GM12878 (cell line): Measurements from ENCODE around the gene PTX4. TPM values are rescaled to one million over a fixed set of nuclear protein-coding genes. Genes with fewer than 3 reads are reported as not detected.
A peak's percentile ranks its signal among the peaks of the same experiment; 100 is the strongest.

Experiments
- ATAC-seq: fragments of 200-7000 bp; cut with Tn5 transposase; 3 replicates; pipeline ENCODE4 v1.9.1; 2020; ENCODE audit warnings: mild to moderate bottlenecking, moderate library complexity
- BruUV-seq: library from RNA; stranded (reverse); fragments of 400-500 nt; replicated peaks from 2 replicates; lab custom pipeline; 2021; lab: Mats Ljungman, UMichigan
- CTCF ChIA-PET: fragments of 300-600 bp; sonication (Branson Sonifier 250); formaldehyde crosslinking; extraction: SDS; loops from one replicate; lab custom pipeline; 2021; ENCODE audit warnings: inconsistent platforms; lab: Yijun Ruan, JAX
- POLR2A ChIA-PET: fragments of 350-600 bp; formaldehyde crosslinking; extraction: SDS; loops from one replicate; lab custom pipeline; 2021; ENCODE audit warnings: inconsistent platforms; lab: Charles Lee
- RAD21 ChIA-PET: fragments of 300-600 bp; sonication (Branson Sonifier 250); formaldehyde crosslinking; loops from one replicate; lab custom pipeline; 2023; ENCODE audit warnings: antibody characterized with exemption; ENCODE audit not compliant: unreplicated experiment; lab: Charles Lee
- SMC1A ChIA-PET: fragments of 300-600 bp; sonication (Branson Sonifier 250); formaldehyde crosslinking; loops from one replicate; lab custom pipeline; 2023; ENCODE audit not compliant: unreplicated experiment, uncharacterized antibody; lab: Charles Lee
- DNase-seq: peaks from one replicate; pipeline ENCODE4 v3.0.0-alpha.2; 2011; ENCODE audit warnings: low read depth, low spot score
- FAIRE-seq: peaks from 3 replicates; lab custom pipeline; 2011; peaks lifted over from hg19 to GRCh38; lab: Jason Lieb, UNC
- H2AFZ ChIP-seq: 2 replicates; pipeline ENCODE4 v1.6.0; 2011; ENCODE audit warnings: low read depth, low read length, control low read depth; ENCODE audit not compliant: control insufficient read depth
- H3K27ac ChIP-seq: 2 replicates; pipeline ENCODE4 v1.5.1; 2011; ENCODE audit warnings: control low read depth; ENCODE audit not compliant: control insufficient read depth, insufficient read depth
- H3K27me3 ChIP-seq, 2 experiments: replicated peaks in 1 of 2; 2 replicates each; pipeline versions ENCODE4 v1.6.0 to v1.6.1; 2011; ENCODE audit warnings: low read length in 1 of 2; ENCODE audit not compliant: control insufficient read depth in 2 of 2, insufficient read depth in 2 of 2
- H3K36me3 ChIP-seq, 2 experiments: 2 replicates each; pipeline ENCODE4 v1.5.1; 2011; ENCODE audit warnings: low read length in 1 of 2; ENCODE audit not compliant: control insufficient read depth in 2 of 2, insufficient read depth in 2 of 2
- H3K4me1 ChIP-seq: 2 replicates; pipeline ENCODE4 v1.6.1; 2011; ENCODE audit warnings: mild to moderate bottlenecking, low read length, moderate library complexity, mixed read lengths; ENCODE audit not compliant: control insufficient read depth, insufficient read depth
- H3K4me2 ChIP-seq: 2 replicates; pipeline ENCODE4 v1.6.0; 2011; ENCODE audit warnings: control low read depth; ENCODE audit not compliant: control insufficient read depth, insufficient read depth
- H3K4me3 ChIP-seq: fragments of 200-600 bp; sonication (generic); 2 replicates; pipeline ENCODE4 v1.5.1; 2016
- H3K79me2 ChIP-seq: 2 replicates; pipeline ENCODE4 v1.6.0; 2011; ENCODE audit warnings: low read length; ENCODE audit not compliant: control insufficient read depth, insufficient read depth
- H3K9ac ChIP-seq: 2 replicates; pipeline ENCODE4 v1.8.0; 2011; ENCODE audit warnings: low read length, control low read depth, mixed read lengths; ENCODE audit not compliant: control insufficient read depth, insufficient read depth
- H3K9me3 ChIP-seq: replicated peaks from 3 replicates; pipeline ENCODE4 v1.5.1; 2011; ENCODE audit warnings: mild to moderate bottlenecking, low read length; ENCODE audit not compliant: control insufficient read depth, insufficient read depth
- H4K20me1 ChIP-seq: 2 replicates; pipeline ENCODE4 v1.6.0; 2011; ENCODE audit not compliant: control insufficient read depth, insufficient read depth
- EP300 ChIP-seq, 2 experiments: fragments of 150-350 bp in 1 of 2; IDR thresholded peaks; 2 replicates each; pipeline ENCODE4 v1.6.1; 2011 to 2012; ENCODE audit warnings: low read depth in 2 of 2, low read length in 2 of 2, borderline replicate concordance in 1 of 2, improper control_type of control experiment in 1 of 2, inconsistent platforms in 1 of 2; ENCODE audit not compliant: control insufficient read depth in 1 of 2
- ETV6 ChIP-seq, 2 experiments: fragments of 450-650 bp in 1 of 2; IDR thresholded peaks in 1 of 2; conservative IDR thresholded peaks in 1 of 2; 2 replicates each; pipeline ENCODE4 v1.6.1; 2014; ENCODE audit warnings: antibody characterized with exemption in 1 of 2, borderline replicate concordance in 1 of 2, low read depth in 1 of 2, mild to moderate bottlenecking in 1 of 2, moderate library complexity in 1 of 2
- IKZF2 ChIP-seq, 2 experiments: fragments of 450-650 bp; IDR thresholded peaks; 2 replicates each; pipeline ENCODE4 v1.6.1; 2017; ENCODE audit warnings: mild to moderate bottlenecking in 2 of 2, moderate library complexity in 2 of 2
- POLR2A ChIP-seq: IDR thresholded peaks from 2 replicates; pipeline ENCODE4 v1.6.1; 2011; ENCODE audit warnings: low read depth, mild to moderate bottlenecking, low read length
- TBL1XR1 ChIP-seq: IDR thresholded peaks from 2 replicates; pipeline ENCODE4 v1.6.1; 2012; ENCODE audit warnings: low read depth, low read length, improper control_type of control experiment
- ZNF24 ChIP-seq: fragments of 450-650 bp; IDR thresholded peaks from 2 replicates; pipeline ENCODE4 v1.6.1; 2017; ENCODE audit warnings: antibody characterized with exemption, mild to moderate bottlenecking
- ZNF274 ChIP-seq: IDR thresholded peaks from one replicate; pipeline ENCODE4 v1.8.0; 2011; ENCODE audit not compliant: insufficient read length, insufficient read depth
- ZNF622 ChIP-seq: fragments of 450-650 bp; IDR thresholded peaks from 2 replicates; pipeline ENCODE4 v1.6.1; 2017; ENCODE audit warnings: mild to moderate bottlenecking, inconsistent platforms
- WGBS: methylation state at CpG from one replicate; pipeline ENCODE4 v1.1.6; 2016; ENCODE audit warnings: low lambda C conversion rate; ENCODE audit not compliant: insufficient replicate concordance, insufficient coverage; ENCODE audit errors: missing lambda C conversion rate; 5-methylcytosine and 5-hydroxymethylcytosine counted together
- in situ Hi-C: fragments of 300-500 bp; cut with MboI; formaldehyde crosslinking; loops from 9 replicates; pipeline ENCODE4 v1.14.3; 2018; ENCODE audit warnings: mixed read lengths
- intact Hi-C: fragments of 100-400 bp; cut with micrococcal nuclease; formaldehyde crosslinking; loops from one replicate; pipeline ENCODE4 v1.14.2; 2022; ENCODE audit not compliant: unreplicated experiment
- polyA plus RNA-seq, 11 experiments: library from polyadenylated mRNA; depleted of rRNA in 4 of 11; unstranded in 6 of 11; stranded (reverse) in 5 of 11; fragments of >200 nt; fragmentation: Nextera tagmentation in 4 of 11; fragmentation: Illumina TruSeq in 1 of 11; extraction: Ambion mirVana in 4 of 11; extraction: Trizol in 1 of 11; gene quantifications; 1 replicate in 1 of 11; 2 replicates in 10 of 11; pipeline versions ENCODE4 v1.2.1 to v1.2.3, GENCODE V29; 2011 to 2016; ENCODE audit warnings: inconsistent platforms in 2 of 11, missing spikeins in 2 of 11, low read depth in 1 of 11
- total RNA-seq, 4 experiments: library from RNA; depleted of rRNA in 3 of 4; stranded (reverse); fragments of >200 nt in 3 of 4; fragmentation: Illumina TruSeq in 1 of 4; extraction: Trizol in 1 of 4; gene quantifications; 2 replicates each; pipeline versions ENCODE4 v1.2.1 to v1.2.3, GENCODE V29; 2013 to 2021
- TF ChIP-seq, protein P1 (sequence below): fragments of 450-650 bp; IDR thresholded peaks from 2 replicates; pipeline ENCODE4 v1.6.1; 2017; ENCODE audit warnings: mild to moderate bottlenecking, moderate library complexity
- TF ChIP-seq, protein P2 (sequence below): IDR thresholded peaks from 2 replicates; pipeline ENCODE4 v1.6.1; 2012; ENCODE audit warnings: low read depth, low read length, improper control_type of control experiment
- TF ChIP-seq, protein P3 (sequence below): IDR thresholded peaks from 2 replicates; pipeline ENCODE4 v1.6.1; 2011; ENCODE audit warnings: borderline replicate concordance, low read depth, mild to moderate bottlenecking, moderate library complexity, mixed read lengths, low read length; ENCODE audit not compliant: insufficient read depth; ENCODE audit errors: extremely low read length

PTX4 gene
- total and polyA plus RNA-seq, 10 of the 15 experiments (the other 5 are each of a cell fraction or from before 2014, with no cell fraction given) = not detected

DNA sequence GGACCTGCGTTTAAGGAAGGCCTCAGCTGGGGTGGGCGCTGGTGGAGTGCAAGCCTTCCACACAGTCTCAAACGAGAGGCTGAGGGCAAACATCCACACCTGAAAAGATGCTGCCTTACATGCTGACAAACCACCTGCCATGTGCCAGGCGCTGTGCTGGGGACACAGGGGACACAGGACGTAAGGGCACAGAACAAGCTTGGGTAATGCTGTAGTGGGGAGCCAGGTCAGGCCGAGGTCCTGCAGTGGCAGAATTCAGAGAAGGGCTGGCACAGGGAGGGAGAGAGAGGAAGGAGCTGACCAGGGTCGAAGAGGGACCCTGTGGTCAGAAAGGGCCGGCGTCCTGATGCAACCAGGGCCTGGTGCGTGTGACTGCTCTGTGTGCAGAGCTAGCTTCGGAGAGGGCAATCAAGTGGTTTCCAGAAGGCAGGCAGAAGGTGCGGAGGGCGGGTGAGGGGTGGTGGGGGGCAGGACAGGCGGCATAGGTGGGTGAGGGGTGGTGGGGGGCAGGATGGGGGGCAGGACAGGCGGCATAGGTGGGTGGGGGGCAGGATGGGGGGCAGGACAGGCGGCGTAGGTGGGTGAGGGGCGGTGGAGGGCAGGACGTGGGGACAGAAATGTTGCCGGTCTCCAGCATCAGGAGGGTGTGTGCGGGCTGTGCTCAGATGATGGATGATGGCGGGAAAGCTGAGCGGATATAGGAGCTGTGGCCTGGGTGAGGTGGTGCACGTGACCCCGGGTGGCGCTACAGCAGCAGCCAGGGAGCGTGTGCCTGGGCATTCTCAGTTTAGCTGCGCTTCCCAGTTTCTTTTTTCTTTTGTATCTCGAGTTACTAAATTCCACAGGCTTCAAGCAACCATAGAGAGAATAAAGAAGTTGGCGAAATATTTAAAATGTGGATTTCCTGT lies 23.2 kb upstream of the PTX4 start:
- H3K9ac ChIP-seq = no peak overlapping the region
- H3K27me3 ChIP-seq = no peaks in the 10 kb centered on the region
- in situ Hi-C loops (no loop called here), intact Hi-C loops (no loop called here)
- no TSS peak for BruUV-seq
- SMC1A ChIA-PET = no interaction called here
- H3K4me3 ChIP-seq = no peak overlapping the region
- H3K4me2 ChIP-seq = no peak overlapping the region
- POLR2A ChIA-PET = no interaction called here
- no peaks in the 10 kb centered on the region for H4K20me1 ChIP-seq
- H3K4me1 ChIP-seq = no peaks in the 10 kb centered on the region
- no peak for FAIRE-seq
- CTCF ChIA-PET = no interaction called here
- no peak overlapping the region for H3K27ac ChIP-seq
- no peak for DNase-seq
- no peaks in the 10 kb centered on the region; the same call in 2 of the 3 replicates for H3K9me3 ChIP-seq
- H2AFZ ChIP-seq = no peak overlapping the region
- WGBS = 90% methylated on average over 20 of the region's 30 CpGs
- no peaks in the 10 kb centered on the region for H3K36me3 ChIP-seq
- RAD21 ChIA-PET = no interaction called here
- no peak for ATAC-seq
- H3K79me2 ChIP-seq = no peaks in the 10 kb centered on the region
- TF ChIP-seq ZNF24 (no peak), POLR2A (peak; percentile 47; the same call in 1 of the 2 replicates), EP300 (IDR thresholded peaks at IDR 0.05; ENCODE audit: borderline replicate concordance in 1 of 2, control insufficient read depth in 1 of 2, low read depth in 2 of 2, low read length in 2 of 2) (no peak)

DNA sequence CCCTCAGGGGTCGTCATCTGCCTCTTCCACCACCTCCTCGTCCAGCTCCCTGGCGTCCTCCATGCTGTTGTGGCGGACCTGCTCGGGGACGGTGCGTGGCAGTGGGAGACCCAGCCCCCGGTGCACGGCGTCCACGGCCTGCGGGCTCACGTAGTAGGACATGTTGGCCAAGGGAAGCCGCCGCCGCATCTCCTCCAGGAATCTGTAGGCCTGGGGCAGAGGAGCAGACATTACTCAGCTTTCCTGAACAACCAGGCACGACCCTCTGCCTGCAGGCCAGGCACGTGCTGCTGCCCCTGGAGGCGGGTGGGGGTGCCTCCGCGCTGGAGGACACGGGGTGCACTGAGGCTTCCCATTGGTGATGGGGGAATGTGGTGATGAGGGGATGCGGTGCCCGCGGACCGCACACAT lies 22.2 kb upstream of the PTX4 start:
- ATAC-seq = no peak
- 98% methylated on average over 26 of the region's 26 CpGs for WGBS
- CTCF ChIA-PET = interaction anchor here (0.6 kb wide), 1 partner anchor 767 kb away, joined by 3 read pairs; no protein-coding TSS in a partner anchor

More for the DNA sequence above, 22.2 kb upstream of the PTX4 start:
- TF ChIP-seq ETV6 (conservative IDR thresholded peaks at IDR 0.05 in 1 of 2, IDR thresholded peaks at IDR 0.05 in 1 of 2; ENCODE audit: borderline replicate concordance in 1 of 2, low read depth in 1 of 2) (no peak), ZNF622 (no peak), ZNF274 (no peak), IKZF2 (IDR thresholded peaks at IDR 0.05) (no peak), TBL1XR1 (no peak)
- TF ChIP-seq, protein P1, sequence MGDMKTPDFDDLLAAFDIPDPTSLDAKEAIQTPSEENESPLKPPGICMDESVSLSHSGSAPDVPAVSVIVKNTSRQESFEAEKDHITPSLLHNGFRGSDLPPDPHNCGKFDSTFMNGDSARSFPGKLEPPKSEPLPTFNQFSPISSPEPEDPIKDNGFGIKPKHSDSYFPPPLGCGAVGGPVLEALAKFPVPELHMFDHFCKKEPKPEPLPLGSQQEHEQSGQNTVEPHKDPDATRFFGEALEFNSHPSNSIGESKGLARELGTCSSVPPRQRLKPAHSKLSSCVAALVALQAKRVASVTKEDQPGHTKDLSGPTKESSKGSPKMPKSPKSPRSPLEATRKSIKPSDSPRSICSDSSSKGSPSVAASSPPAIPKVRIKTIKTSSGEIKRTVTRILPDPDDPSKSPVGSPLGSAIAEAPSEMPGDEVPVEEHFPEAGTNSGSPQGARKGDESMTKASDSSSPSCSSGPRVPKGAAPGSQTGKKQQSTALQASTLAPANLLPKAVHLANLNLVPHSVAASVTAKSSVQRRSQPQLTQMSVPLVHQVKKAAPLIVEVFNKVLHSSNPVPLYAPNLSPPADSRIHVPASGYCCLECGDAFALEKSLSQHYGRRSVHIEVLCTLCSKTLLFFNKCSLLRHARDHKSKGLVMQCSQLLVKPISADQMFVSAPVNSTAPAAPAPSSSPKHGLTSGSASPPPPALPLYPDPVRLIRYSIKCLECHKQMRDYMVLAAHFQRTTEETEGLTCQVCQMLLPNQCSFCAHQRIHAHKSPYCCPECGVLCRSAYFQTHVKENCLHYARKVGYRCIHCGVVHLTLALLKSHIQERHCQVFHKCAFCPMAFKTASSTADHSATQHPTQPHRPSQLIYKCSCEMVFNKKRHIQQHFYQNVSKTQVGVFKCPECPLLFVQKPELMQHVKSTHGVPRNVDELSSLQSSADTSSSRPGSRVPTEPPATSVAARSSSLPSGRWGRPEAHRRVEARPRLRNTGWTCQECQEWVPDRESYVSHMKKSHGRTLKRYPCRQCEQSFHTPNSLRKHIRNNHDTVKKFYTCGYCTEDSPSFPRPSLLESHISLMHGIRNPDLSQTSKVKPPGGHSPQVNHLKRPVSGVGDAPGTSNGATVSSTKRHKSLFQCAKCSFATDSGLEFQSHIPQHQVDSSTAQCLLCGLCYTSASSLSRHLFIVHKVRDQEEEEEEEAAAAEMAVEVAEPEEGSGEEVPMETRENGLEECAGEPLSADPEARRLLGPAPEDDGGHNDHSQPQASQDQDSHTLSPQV = no peak
- TF ChIP-seq, protein P2, sequence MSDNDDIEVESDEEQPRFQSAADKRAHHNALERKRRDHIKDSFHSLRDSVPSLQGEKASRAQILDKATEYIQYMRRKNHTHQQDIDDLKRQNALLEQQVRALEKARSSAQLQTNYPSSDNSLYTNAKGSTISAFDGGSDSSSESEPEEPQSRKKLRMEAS = no peak
- TF ChIP-seq, protein P3, sequence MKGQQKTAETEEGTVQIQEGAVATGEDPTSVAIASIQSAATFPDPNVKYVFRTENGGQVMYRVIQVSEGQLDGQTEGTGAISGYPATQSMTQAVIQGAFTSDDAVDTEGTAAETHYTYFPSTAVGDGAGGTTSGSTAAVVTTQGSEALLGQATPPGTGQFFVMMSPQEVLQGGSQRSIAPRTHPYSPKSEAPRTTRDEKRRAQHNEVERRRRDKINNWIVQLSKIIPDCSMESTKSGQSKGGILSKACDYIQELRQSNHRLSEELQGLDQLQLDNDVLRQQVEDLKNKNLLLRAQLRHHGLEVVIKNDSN = no peak
- no peaks in the 10 kb centered on the region for H3K4me1 ChIP-seq
- POLR2A ChIA-PET = no interaction called here
- FAIRE-seq = no peak
- no peak for DNase-seq
- H3K4me3 ChIP-seq = no peak overlapping the region
- H3K27me3 ChIP-seq = no peaks in the 10 kb centered on the region
- SMC1A ChIA-PET = no interaction called here
- BruUV-seq = no TSS peak
- intact Hi-C loops = no loop called here
- no peak overlapping the region for H2AFZ ChIP-seq
- no peak overlapping the region for H3K4me2 ChIP-seq
- no peaks in the 10 kb centered on the region; the same call in 2 of the 3 replicates for H3K9me3 ChIP-seq
- H3K9ac ChIP-seq = no peak overlapping the region
- H3K79me2 ChIP-seq = no peaks in the 10 kb centered on the region
- no peak overlapping the region for H3K27ac ChIP-seq
- in situ Hi-C loops = no loop called here
- H4K20me1 ChIP-seq = no peaks in the 10 kb centered on the region
- H3K36me3 ChIP-seq = no peaks in the 10 kb centered on the region
- RAD21 ChIA-PET = no interaction called here
